A549 (cell line): ENCODE measurements around the gene CDK19. TPM values are rescaled to one million over a fixed set of nuclear protein-coding genes. Genes with fewer than 3 reads are reported as not detected.

Source experiments
- ATAC-seq, 2 experiments: fragments of 200-7000 bp in 1 of 2; fragments of >200 bp in 1 of 2; cut with Nextera tagmentation in 1 of 2; cut with Tn5 transposase in 1 of 2; 3 replicates each; pipeline versions ENCODE4 v1.8.0 to v1.9.1; 2018 to 2020; ENCODE audit warnings: mild to moderate bottlenecking in 1 of 2, moderate library complexity in 1 of 2
- CTCF ChIA-PET: fragments of 300-600 bp; sonication (Branson Sonifier 250); formaldehyde crosslinking; extraction: SDS; loops from one replicate; lab custom pipeline; 2021; ENCODE audit warnings: antibody characterized with exemption, inconsistent platforms; lab: Yijun Ruan, JAX
- POLR2A ChIA-PET: fragments of 350-600 bp; formaldehyde crosslinking; extraction: SDS; loops from one replicate; lab custom pipeline; 2021; ENCODE audit warnings: antibody characterized with exemption, inconsistent platforms; lab: Yijun Ruan, JAX
- DNase-seq, 2 experiments: peaks; one replicate each; pipeline versions ENCODE4 v3.0.0 to v3.0.0-alpha.2; 2011 to 2016; ENCODE audit warnings: low read depth in 1 of 2, low spot score in 1 of 2
- FAIRE-seq: peaks from 2 replicates; lab custom pipeline; 2011; peaks lifted over from hg19 to GRCh38; lab: Jason Lieb, UNC
- H3K27ac ChIP-seq, 2 experiments: fragments of >200 bp; sonication (Bioruptor Twin); formaldehyde crosslinking; 3 replicates each; pipeline ENCODE4 v1.5.1; 2016 to 2017
- H3K4me1 ChIP-seq: fragments of >200 bp; sonication (Bioruptor Twin); formaldehyde crosslinking; 3 replicates; pipeline ENCODE4 v1.6.1; 2016
- H3K4me2 ChIP-seq: fragments of >200 bp; sonication (Bioruptor Twin); formaldehyde crosslinking; 3 replicates; pipeline ENCODE4 v1.6.1; 2016
- H3K4me3 ChIP-seq: fragments of >200 bp; sonication (Bioruptor Twin); formaldehyde crosslinking; 3 replicates; pipeline ENCODE4 v1.5.1; 2016
- H3K9me3 ChIP-seq: fragments of >200 bp; sonication (Bioruptor Twin); formaldehyde crosslinking; 3 replicates; pipeline ENCODE4 v1.6.1; 2016
- CBX2 ChIP-seq: fragments of 200-600 bp; sonication (generic); IDR thresholded peaks from 2 replicates; pipeline ENCODE4 v1.6.1; 2016; ENCODE audit warnings: low read depth, mild to moderate bottlenecking, borderline replicate concordance
- CTCF ChIP-seq: fragments of >200 bp; sonication (Bioruptor Twin); formaldehyde crosslinking; IDR thresholded peaks from 3 replicates; pipeline ENCODE4 v1.5.1; 2016
- EHMT2 ChIP-seq: fragments of 200-600 bp; sonication (generic); IDR thresholded peaks from 2 replicates; pipeline ENCODE4 v1.6.1; 2016; ENCODE audit warnings: antibody characterized with exemption, low read depth, mild to moderate bottlenecking, moderate library complexity
- EP300 ChIP-seq, 2 experiments: fragments of >200 bp; sonication (Bioruptor Twin); formaldehyde crosslinking; IDR thresholded peaks; 2 replicates in 1 of 2; 3 replicates in 1 of 2; pipeline ENCODE4 v1.6.1; 2016 to 2017
- MAX ChIP-seq: IDR thresholded peaks from 2 replicates; pipeline ENCODE4 v1.6.1; 2012
- MAZ ChIP-seq: fragments of 150-350 bp; IDR thresholded peaks from 2 replicates; pipeline ENCODE4 v1.6.1; 2014; ENCODE audit warnings: antibody characterized with exemption, low read depth, low read length, borderline replicate concordance
- MYC ChIP-seq: IDR thresholded peaks from 2 replicates; pipeline ENCODE4 v1.6.1; 2012; ENCODE audit warnings: mild to moderate bottlenecking, inconsistent platforms, low read length, improper control_type of control experiment, borderline replicate concordance
- NFE2L2 ChIP-seq: fragments of 150-350 bp; conservative IDR thresholded peaks from 2 replicates; pipeline ENCODE4 v1.6.1; 2014; ENCODE audit warnings: low read length
- NPAS2 ChIP-seq: fragments of 250-450 bp; sonication (Bioruptor Pico); IDR thresholded peaks from 2 replicates; pipeline ENCODE4 v1.8.0; 2022; ENCODE audit warnings: mild to moderate bottlenecking, moderate library complexity, borderline replicate concordance
- NR3C1 ChIP-seq: fragments of >200 bp; sonication (Bioruptor Twin); formaldehyde crosslinking; IDR thresholded peaks from 3 replicates; pipeline ENCODE4 v1.6.1; 2017
- RARB ChIP-seq: fragments of 250-450 bp; sonication (Bioruptor Pico); IDR thresholded peaks from 2 replicates; pipeline ENCODE4 v1.8.0; 2021; ENCODE audit warnings: mild to moderate bottlenecking, moderate library complexity
- RCOR1 ChIP-seq: fragments of 150-350 bp; IDR thresholded peaks from 2 replicates; pipeline ENCODE4 v1.6.1; 2014; ENCODE audit warnings: antibody characterized with exemption, low read length, low read depth
- RFX5 ChIP-seq: fragments of 450-650 bp; IDR thresholded peaks from 2 replicates; pipeline ENCODE4 v1.7.1; 2014; ENCODE audit warnings: antibody characterized with exemption, mild to moderate bottlenecking, moderate library complexity
- RNF2 ChIP-seq: fragments of 200-600 bp; sonication (generic); IDR thresholded peaks from 2 replicates; pipeline ENCODE4 v1.6.1; 2016; ENCODE audit warnings: low read depth, mild to moderate bottlenecking, antibody characterized with exemption, moderate library complexity, borderline replicate concordance
- SMC3 ChIP-seq: fragments of >200 bp; sonication (Bioruptor Twin); formaldehyde crosslinking; IDR thresholded peaks from 3 replicates; pipeline ENCODE4 v1.6.1; 2018; ENCODE audit warnings: inconsistent platforms
- SREBF2 ChIP-seq: fragments of 450-650 bp; IDR thresholded peaks from 2 replicates; pipeline ENCODE4 v1.6.1; 2014; ENCODE audit warnings: mild to moderate bottlenecking, moderate library complexity
- TP53 ChIP-seq: fragments of 250-450 bp; sonication (Bioruptor Pico); IDR thresholded peaks from 2 replicates; pipeline ENCODE4 v1.5.0; 2021; ENCODE audit warnings: mild to moderate bottlenecking, moderate library complexity
- ZNF302 ChIP-seq: fragments of 250-450 bp; sonication (Bioruptor Pico); IDR thresholded peaks from 2 replicates; pipeline ENCODE4 v1.9.0; 2021; ENCODE audit warnings: inconsistent platforms, mild to moderate bottlenecking, moderate library complexity
- ZSCAN20 ChIP-seq: fragments of 250-450 bp; sonication (Bioruptor Pico); IDR thresholded peaks from 2 replicates; pipeline ENCODE4 v1.8.0; 2022; ENCODE audit warnings: mild to moderate bottlenecking, moderate library complexity
- WGBS: methylation state at CpG from one replicate; pipeline ENCODE4 v1.1.6; 2017; ENCODE audit errors: missing lambda C conversion rate; 5-methylcytosine and 5-hydroxymethylcytosine counted together
- polyA plus RNA-seq, 4 experiments: library from polyadenylated mRNA; depleted of rRNA in 3 of 4; stranded (reverse); fragments of >200 nt; fragmentation: RNase III in 1 of 4; extraction: RNeasy Plus Mini Kit Qiagen cat#74134 plus additional on column Dnase treatment in 1 of 4; gene quantifications; 2 replicates in 3 of 4; 3 replicates in 1 of 4; pipeline ENCODE4 v1.2.3, GENCODE V29; 2011 to 2017

CDK19 gene
- polyA plus RNA-seq, 2 of the 4 experiments (the other 2 are of a cell fraction): 7.1 to 18.6 TPM

DNA sequence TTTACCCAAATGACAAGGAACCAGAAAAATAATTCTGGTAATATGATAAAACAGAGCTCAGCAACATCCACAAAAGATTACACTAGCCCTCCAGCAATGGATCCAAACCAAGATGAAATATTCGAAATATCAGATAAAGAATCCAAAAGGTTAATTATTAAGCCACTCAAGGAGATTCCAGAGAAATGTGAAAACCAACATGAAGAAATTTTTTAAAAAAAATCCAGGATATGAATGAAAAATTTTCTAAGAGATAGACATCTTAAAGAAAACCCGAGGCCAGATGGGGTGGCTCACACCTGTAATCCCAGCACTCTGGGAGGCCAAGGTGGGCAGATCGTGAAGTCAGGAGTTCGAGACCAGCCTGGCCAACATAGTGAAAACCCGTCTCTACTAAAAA, 124.4 kb downstream of the CDK19 start:
- no peak for FAIRE-seq
- TF ChIP-seq ZNF302 (CRISPR knock-in tag): no peak
- no peak for TF ChIP-seq EP300 (IDR thresholded peaks at IDR 0.05)
- H3K9me3 ChIP-seq: no peaks in the 10 kb centered on the region
- no peak for ATAC-seq
- no peak for DNase-seq
- peak overlapping the region; percentile 18 to 72; a peak in 3 of 6 replicates for H3K27ac ChIP-seq
- no peak overlapping the region for H3K4me3 ChIP-seq
- H3K4me1 ChIP-seq: peaks cover 33% of the 10 kb centered on the region
- ChIA-PET POLR2A (no interaction called here), CTCF (interaction anchor here (1.6 to 1.9 kb wide), 3 partner anchors 9 to 188 kb away, joined by 4 to 5 read pairs (median 5); no protein-coding TSS in a partner anchor)
- H3K4me2 ChIP-seq: peak overlapping the region; percentile 50
- WGBS: 57% methylated on average over 5 of the region's 5 CpGs

- Histone ChIP-seq H3K4me2 (peak overlapping the region; percentile 50), H3K27ac (peak overlapping the region; percentile 3 to 58; a peak in 5 of 6 replicates), H3K4me1 (peaks cover 33% of the 10 kb centered on the region), H3K9me3 (no peaks in the 10 kb centered on the region), H3K4me3 (no peak overlapping the region)
- peak in 1 of 2 experiments; percentile 43; a peak in 3 of 6 replicates for ATAC-seq
- 57% methylated on average over 3 of the region's 3 CpGs for WGBS
- POLR2A ChIA-PET: no interaction called here
- DNase-seq: no peak
- no peak for TF ChIP-seq MAX
- FAIRE-seq: no peak
- CTCF ChIA-PET: interaction anchor here (1.6 to 1.9 kb wide), 2 partner anchors 10 to 189 kb away, joined by 5 read pairs; no protein-coding TSS in a partner anchor
Observed at GRCh38 chr6:110690106-110690654, 125.1 kb downstream of the CDK19 start.

- TF ChIP-seq RFX5 (no peak), NR3C1 (no peak), MAZ (no peak), RCOR1 (no peak), RARB (no peak), RNF2 (no peak), NFE2L2 (no peak), EHMT2 (no peak), TP53 (CRISPR knock-in tag) (no peak), CBX2 (no peak), MYC (no peak), SMC3 (no peak)
- TF ChIP-seq, all 56 proteins: peak for 0
- H3K9me3 ChIP-seq: no peaks in the 10 kb centered on the region
- H3K4me2 ChIP-seq: peak overlapping the region; percentile 50; the same call in 2 of the 3 replicates
- H3K27ac ChIP-seq: peak overlapping the region; percentile 3 to 58; a peak in 4 of 6 replicates
- no peak overlapping the region for H3K4me3 ChIP-seq
- ATAC-seq (peak in 1 of 2 experiments; percentile 31; a peak in 3 of 6 replicates), FAIRE-seq (no peak), DNase-seq (no peak)
- 94% methylated on average over 3 of the region's 6 CpGs for WGBS
- H3K4me1 ChIP-seq: peaks cover 33% of the 10 kb centered on the region
- ChIA-PET CTCF (interaction anchor here (0.8 to 1.9 kb wide), 3 partner anchors 11 to 190 kb away, joined by 4 to 5 read pairs (median 4); no protein-coding TSS in a partner anchor), POLR2A (no interaction called here)
Observed at GRCh38 chr6:110689275-110689935, 125.9 kb downstream of the CDK19 start.

DNA sequence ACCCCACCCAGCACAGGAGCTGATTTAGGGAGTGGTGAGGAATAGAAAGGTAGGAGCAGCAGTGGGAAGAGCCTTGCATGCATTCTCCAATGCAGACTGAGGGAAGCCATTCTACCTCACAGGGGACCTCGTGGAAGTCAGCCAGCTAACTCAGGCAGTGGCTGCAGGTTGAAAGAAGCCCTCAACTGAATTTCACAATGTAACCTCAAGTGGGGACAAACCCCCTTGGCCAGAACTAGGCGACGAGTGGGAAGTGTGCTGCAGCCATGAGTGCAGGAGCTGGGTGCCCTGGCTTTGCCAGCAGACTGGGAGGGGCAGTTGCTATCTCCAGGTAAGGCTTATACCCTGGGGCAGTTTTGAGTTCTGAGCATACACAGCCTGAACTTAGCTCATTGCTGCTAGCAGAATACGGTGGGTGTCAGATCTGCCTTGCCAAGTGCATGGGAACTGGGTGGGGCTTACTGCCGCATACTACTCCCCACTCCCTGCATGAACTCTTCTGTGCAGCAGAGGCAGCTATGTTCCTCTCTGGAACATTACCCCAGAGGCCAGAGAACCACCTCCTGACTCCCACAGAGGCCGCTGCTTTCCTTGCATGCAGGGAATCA, 126.5 kb downstream of the CDK19 start:
- H3K27ac ChIP-seq: peak overlapping the region in 1 of 2 experiments; percentile 58; a peak in 3 of 6 replicates
- no peak for DNase-seq
- 67% methylated on average over 5 of the region's 6 CpGs for WGBS
- no peak overlapping the region for H3K4me3 ChIP-seq
- FAIRE-seq: no peak
- peak; percentile 30 to 61; a peak in 4 of 6 replicates for ATAC-seq
- H3K4me2 ChIP-seq: peak overlapping the region; percentile 34; the same call in 2 of the 3 replicates
- ChIA-PET CTCF (interaction anchor here (0.8 to 1.1 kb wide), 2 partner anchors 30 to 191 kb away, joined by 4 read pairs; no protein-coding TSS in a partner anchor), POLR2A (no interaction called here)
- TF ChIP-seq SREBF2 (no peak), RNF2 (no peak), MAZ (no peak), ZSCAN20 (CRISPR knock-in tag) (no peak), CTCF (no peak), NR3C1 (no peak), RCOR1 (no peak), NPAS2 (CRISPR knock-in tag) (no peak)
- no peaks in the 10 kb centered on the region for H3K9me3 ChIP-seq
- H3K4me1 ChIP-seq: peaks cover 33% of the 10 kb centered on the region
